Measurements from ENCODE around the gene SPAG16. TPM values are rescaled to one million over a fixed set of nuclear protein-coding genes. Genes with fewer than 3 reads are reported as not detected.

Gene SPAG16
- total and polyA plus RNA-seq, 2 of the 13 experiments (the other 11 are each of a cell fraction or from before 2014, with no cell fraction given): 9.6 to 26.5 TPM

DNA sequence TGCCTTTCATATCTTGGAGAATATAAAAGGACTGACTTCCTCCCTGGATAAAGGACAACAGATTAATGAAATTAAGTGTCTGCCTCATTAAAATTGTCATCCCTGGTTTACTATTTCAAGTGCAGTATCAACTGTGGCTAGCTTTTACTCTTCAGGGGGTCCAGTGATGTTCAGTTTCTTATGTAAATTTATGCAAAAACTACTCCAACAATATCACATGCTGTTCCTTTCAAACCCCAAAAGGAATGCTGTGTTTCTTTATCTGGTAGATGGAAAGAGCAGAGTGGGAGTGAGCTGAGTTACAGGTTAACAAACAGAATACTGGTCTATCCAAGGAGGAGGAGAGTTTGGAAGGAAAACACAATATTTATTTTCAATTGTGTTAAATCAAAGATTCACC lies 842.9 kb downstream of the SPAG16 start:
- intact Hi-C loops (cut with micrococcal nuclease; ENCODE audit: unreplicated experiment) (no loop called here), in situ Hi-C loops (cut with HindIII; ENCODE audit: extremely low pct_ligation_motif_present, low pct_unique_long_range_greater_than_20kb) (no loop called here)
- Histone ChIP-seq H3K9me3 (ENCODE audit: low read length) (no peaks in the 10 kb centered on the region), H3K27ac (ENCODE audit: extremely low read length, insufficient read depth, low read length) (no peak overlapping the region), H3K36me3 (replicated peaks in 1 of 2; ENCODE audit: control insufficient read depth in 1 of 2, insufficient read depth in 2 of 2, low read length in 2 of 2) (no peaks in the 10 kb centered on the region), H3K4me2 (ENCODE audit: low read depth, low read length) (no peak overlapping the region), H4K20me1 (ENCODE audit: insufficient read depth, low read length) (no peaks in the 10 kb centered on the region), H3K4me1 (ENCODE audit: insufficient read depth, low read length) (no peaks in the 10 kb centered on the region), H3K27me3 (ENCODE audit: control insufficient read depth in 1 of 2, insufficient read depth in 2 of 2, low read length in 2 of 2) (no peaks in the 10 kb centered on the region), H3K9ac (ENCODE audit: insufficient read depth, low read depth, low read length) (no peak overlapping the region), H3K4me3 (replicated peaks in 1 of 3; ENCODE audit: insufficient read depth in 1 of 3, low read depth in 2 of 3, low read length in 3 of 3) (no peak overlapping the region), H3K79me2 (ENCODE audit: insufficient read depth, low read length) (no peaks in the 10 kb centered on the region), H2AFZ (ENCODE audit: low read length) (no peak overlapping the region)
- no peak for FAIRE-seq
- no peak for DNase-seq (ENCODE audit: low spot score)
- TF ChIP-seq ZNF788 (CRISPR knock-in tag; IDR thresholded peaks at IDR 0.05; ENCODE audit: borderline replicate concordance) (no peak), MZF1 (CRISPR knock-in tag; IDR thresholded peaks at IDR 0.05; ENCODE audit: borderline replicate concordance) (no peak), ZNF17 (CRISPR knock-in tag; IDR thresholded peaks at IDR 0.05) (no peak), CREB1 (IDR thresholded peaks at IDR 0.05) (no peak), CREB1 (CRISPR knock-in tag; IDR thresholded peaks at IDR 0.05) (no peak), STAT5B (CRISPR knock-in tag; IDR thresholded peaks at IDR 0.05) (no peak), MED13 (CRISPR knock-in tag; IDR thresholded peaks at IDR 0.05) (no peak), NFE2L1 (CRISPR knock-in tag; IDR thresholded peaks at IDR 0.05; ENCODE audit: borderline replicate concordance) (no peak), ZNF432 (CRISPR knock-in tag; IDR thresholded peaks at IDR 0.05; ENCODE audit: borderline replicate concordance) (no peak), CEBPG (CRISPR knock-in tag; IDR thresholded peaks at IDR 0.05) (no peak), ZNF83 (CRISPR knock-in tag; IDR thresholded peaks at IDR 0.05; ENCODE audit: borderline replicate concordance) (no peak), MATR3 (CRISPR knock-in tag; IDR thresholded peaks at IDR 0.05) (no peak)
- TF ChIP-seq, protein P1, sequence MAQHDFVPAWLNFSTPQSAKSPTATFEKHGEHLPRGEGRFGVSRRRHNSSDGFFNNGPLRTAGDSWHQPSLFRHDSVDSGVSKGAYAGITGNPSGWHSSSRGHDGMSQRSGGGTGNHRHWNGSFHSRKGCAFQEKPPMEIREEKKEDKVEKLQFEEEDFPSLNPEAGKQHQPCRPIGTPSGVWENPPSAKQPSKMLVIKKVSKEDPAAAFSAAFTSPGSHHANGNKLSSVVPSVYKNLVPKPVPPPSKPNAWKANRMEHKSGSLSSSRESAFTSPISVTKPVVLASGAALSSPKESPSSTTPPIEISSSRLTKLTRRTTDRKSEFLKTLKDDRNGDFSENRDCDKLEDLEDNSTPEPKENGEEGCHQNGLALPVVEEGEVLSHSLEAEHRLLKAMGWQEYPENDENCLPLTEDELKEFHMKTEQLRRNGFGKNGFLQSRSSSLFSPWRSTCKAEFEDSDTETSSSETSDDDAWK (CRISPR knock-in tag; IDR thresholded peaks at IDR 0.05): no peak
- TF ChIP-seq, protein P2, sequence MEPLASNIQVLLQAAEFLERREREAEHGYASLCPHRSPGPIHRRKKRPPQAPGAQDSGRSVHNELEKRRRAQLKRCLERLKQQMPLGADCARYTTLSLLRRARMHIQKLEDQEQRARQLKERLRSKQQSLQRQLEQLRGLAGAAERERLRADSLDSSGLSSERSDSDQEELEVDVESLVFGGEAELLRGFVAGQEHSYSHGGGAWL (CRISPR knock-in tag; IDR thresholded peaks at IDR 0.05): no peak
- TF ChIP-seq, protein P3, sequence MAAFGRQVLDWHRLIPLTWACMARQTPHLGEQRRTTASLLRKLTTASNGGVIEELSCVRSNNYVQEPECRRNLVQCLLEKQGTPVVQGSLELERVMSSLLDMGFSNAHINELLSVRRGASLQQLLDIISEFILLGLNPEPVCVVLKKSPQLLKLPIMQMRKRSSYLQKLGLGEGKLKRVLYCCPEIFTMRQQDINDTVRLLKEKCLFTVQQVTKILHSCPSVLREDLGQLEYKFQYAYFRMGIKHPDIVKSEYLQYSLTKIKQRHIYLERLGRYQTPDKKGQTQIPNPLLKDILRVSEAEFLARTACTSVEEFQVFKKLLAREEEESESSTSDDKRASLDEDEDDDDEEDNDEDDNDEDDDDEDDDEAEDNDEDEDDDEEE (CRISPR knock-in tag; IDR thresholded peaks at IDR 0.05): no peak
- TF ChIP-seq, protein P4, sequence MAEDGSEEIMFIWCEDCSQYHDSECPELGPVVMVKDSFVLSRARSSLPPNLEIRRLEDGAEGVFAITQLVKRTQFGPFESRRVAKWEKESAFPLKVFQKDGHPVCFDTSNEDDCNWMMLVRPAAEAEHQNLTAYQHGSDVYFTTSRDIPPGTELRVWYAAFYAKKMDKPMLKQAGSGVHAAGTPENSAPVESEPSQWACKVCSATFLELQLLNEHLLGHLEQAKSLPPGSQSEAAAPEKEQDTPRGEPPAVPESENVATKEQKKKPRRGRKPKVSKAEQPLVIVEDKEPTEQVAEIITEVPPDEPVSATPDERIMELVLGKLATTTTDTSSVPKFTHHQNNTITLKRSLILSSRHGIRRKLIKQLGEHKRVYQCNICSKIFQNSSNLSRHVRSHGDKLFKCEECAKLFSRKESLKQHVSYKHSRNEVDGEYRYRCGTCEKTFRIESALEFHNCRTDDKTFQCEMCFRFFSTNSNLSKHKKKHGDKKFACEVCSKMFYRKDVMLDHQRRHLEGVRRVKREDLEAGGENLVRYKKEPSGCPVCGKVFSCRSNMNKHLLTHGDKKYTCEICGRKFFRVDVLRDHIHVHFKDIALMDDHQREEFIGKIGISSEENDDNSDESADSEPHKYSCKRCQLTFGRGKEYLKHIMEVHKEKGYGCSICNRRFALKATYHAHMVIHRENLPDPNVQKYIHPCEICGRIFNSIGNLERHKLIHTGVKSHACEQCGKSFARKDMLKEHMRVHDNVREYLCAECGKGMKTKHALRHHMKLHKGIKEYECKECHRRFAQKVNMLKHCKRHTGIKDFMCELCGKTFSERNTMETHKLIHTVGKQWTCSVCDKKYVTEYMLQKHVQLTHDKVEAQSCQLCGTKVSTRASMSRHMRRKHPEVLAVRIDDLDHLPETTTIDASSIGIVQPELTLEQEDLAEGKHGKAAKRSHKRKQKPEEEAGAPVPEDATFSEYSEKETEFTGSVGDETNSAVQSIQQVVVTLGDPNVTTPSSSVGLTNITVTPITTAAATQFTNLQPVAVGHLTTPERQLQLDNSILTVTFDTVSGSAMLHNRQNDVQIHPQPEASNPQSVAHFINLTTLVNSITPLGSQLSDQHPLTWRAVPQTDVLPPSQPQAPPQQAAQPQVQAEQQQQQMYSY (CRISPR knock-in tag; IDR thresholded peaks at IDR 0.05): no peak
- ChIA-PET CTCF (ENCODE audit: low intra/inter-chr PET ratio, low total read pairs) (no interaction called here), POLR2A (no interaction called here)
- no peak for ATAC-seq
- no TSS peak for BruUV-seq (replicated peaks)
